Effector CD8-positive, alpha-beta T cell (primary cell): ENCODE data around the gene GLP2R.

Source experiments
- DNase-seq: peaks from one replicate; lab custom pipeline; 2025; lab: John Stamatoyannopoulos, UW

GLP2R gene

GRCh38 chr17:9814337-9814945, 11.3 kb upstream of the GLP2R start:
- no peak for DNase-seq

- DNase-seq, result no peak
Measured at GRCh38 chr17:9816472-9816871, 9.3 kb upstream of the GLP2R start.

- no peak for DNase-seq
Measured at GRCh38 chr17:9817086-9817485, 8.6 kb upstream of the GLP2R start.

- no peak for DNase-seq
Measured at GRCh38 chr17:9818760-9819159, 7.0 kb upstream of the GLP2R start.

- DNase-seq, result no peak
Measured at GRCh38 chr17:9820448-9820847, 5.3 kb upstream of the GLP2R start.

GRCh38 chr17:9821921-9822320, 3.8 kb upstream of the GLP2R start, which contains the start of gene GSG1L2:
GSG1L2 (minus strand) TSS chr17:9822079; CDS start chr17:9822071, 8 bp downstream.
- DNase-seq, result no peak

GRCh38 chr17:9824094-9824493, 1.6 kb upstream of the GLP2R start:
- DNase-seq, result no peak

- DNase-seq, result no peak
Measured at GRCh38 chr17:9824797-9825338, 856 bp upstream of the GLP2R start.

- DNase-seq, result no peak
Measured at GRCh38 chr17:9828296-9829295, 2.9 kb downstream of the GLP2R start.

- DNase-seq, result no peak
Measured at GRCh38 chr17:9829343-9829742, 3.6 kb downstream of the GLP2R start.

GRCh38 chr17:9830711-9831110, 5.0 kb downstream of the GLP2R start:
- DNase-seq, result no peak

GRCh38 chr17:9833922-9834321, 8.2 kb downstream of the GLP2R start:
- no peak for DNase-seq

- DNase-seq, result no peak
Measured at GRCh38 chr17:9837551-9838471, 12.1 kb downstream of the GLP2R start.

GRCh38 chr17:9839433-9839832, 13.7 kb downstream of the GLP2R start:
- no peak for DNase-seq

GRCh38 chr17:9842057-9842758, 16.5 kb downstream of the GLP2R start:
- DNase-seq, result no peak

- no peak for DNase-seq
Measured at GRCh38 chr17:9843152-9844010, 17.7 kb downstream of the GLP2R start.

- DNase-seq, result no peak
Measured at GRCh38 chr17:9844153-9844552, 18.4 kb downstream of the GLP2R start.

GRCh38 chr17:9845306-9845705, 19.6 kb downstream of the GLP2R start:
- no peak for DNase-seq

- no peak for DNase-seq
Measured at GRCh38 chr17:9850151-9850550, 24.4 kb downstream of the GLP2R start.

- DNase-seq, result no peak
Measured at GRCh38 chr17:9854255-9854654, 28.5 kb downstream of the GLP2R start.
